Stomach (tissue), 9 donors: ENCODE results near the gene PPP3CA. TPM values are rescaled to one million over a fixed set of nuclear protein-coding genes. Genes with fewer than 3 reads are reported as not detected.

ENCODE experiments used
- DNase-seq, 2 donors: peaks; one replicate each; pipeline versions ENCODE4 v3.0.0 to v3.0.0-alpha.2; 2013 to 2019
- H3K27ac ChIP-seq, 5 donors: fragments of 200-600 bp in 4 of 5; sonication (generic) in 4 of 5; one replicate each; pipeline ENCODE4 v1.5.1; 2013 to 2019; ENCODE audit warnings: mild to moderate bottlenecking in 1 of 5, moderate library complexity in 1 of 5
- H3K27me3 ChIP-seq, 3 donors: fragments of 200-600 bp; sonication (generic); one replicate each; pipeline ENCODE4 v1.5.1; 2017 to 2019; ENCODE audit warnings: mixed run types in 1 of 3
- H3K36me3 ChIP-seq, 4 donors: fragments of 200-600 bp; sonication (generic); 1 replicate in 3 of 4; 2 replicates in 1 of 4; pipeline ENCODE4 v1.5.1; 2016 to 2019
- H3K4me1 ChIP-seq, 4 donors: fragments of 200-600 bp; sonication (generic); one replicate each; pipeline ENCODE4 v1.5.1; 2016 to 2019
- H3K4me3 ChIP-seq, 4 donors: fragments of 200-600 bp; sonication (generic) in 3 of 4; one replicate each; pipeline ENCODE4 v1.5.1; 2016 to 2019; ENCODE audit warnings: mild to moderate bottlenecking in 1 of 4
- H3K9me3 ChIP-seq, 4 donors: fragments of 200-600 bp; sonication (generic); one replicate each; pipeline ENCODE4 v1.5.1; 2016 to 2019
- EP300 ChIP-seq: sonication (generic); formaldehyde crosslinking; IDR thresholded peaks from one replicate; pipeline ENCODE4 v1.6.1; 2017; ENCODE audit warnings: antibody characterized with exemption
- POLR2A ChIP-seq, 4 donors: fragments of 450-650 bp; IDR thresholded peaks; one replicate each; pipeline ENCODE4 v1.6.1; 2016; ENCODE audit warnings: antibody characterized with exemption in 4 of 4, control low read depth in 2 of 4, mild to moderate bottlenecking in 1 of 4, moderate library complexity in 1 of 4
- POLR2AphosphoS5 ChIP-seq, 3 donors: sonication (generic); formaldehyde crosslinking; IDR thresholded peaks; one replicate each; pipeline ENCODE4 v1.6.1; 2016; ENCODE audit warnings: antibody characterized with exemption in 3 of 3
- WGBS, 5 donors: extraction: QIAGEN DNeasy Blood & Tissue Kit in 3 of 5; methylation state at CpG; one replicate each; pipeline versions ENCODE4 v1.1.5 to v1.1.7; 2013 to 2018; 5-methylcytosine and 5-hydroxymethylcytosine counted together
- intact Hi-C: fragments of 100-400 bp; cut with DNase I; formaldehyde crosslinking; loops from one replicate; pipeline ENCODE4 v1.15.1; 2023; ENCODE audit warnings: low total_unique reads
- polyA plus RNA-seq, 3 donors: library from polyadenylated mRNA; stranded (reverse); fragments of 200-250 nt; gene quantifications; one replicate each; pipeline ENCODE4 v1.2.3, GENCODE V29; 2013
- total RNA-seq, 5 donors: library from RNA; depleted of rRNA; stranded (reverse); fragments of >200 nt; gene quantifications; one replicate each; pipeline versions ENCODE4 v1.1.0 to v1.2.3, GENCODE V29; 2014 to 2016
- TF ChIP-seq, protein P1 (sequence below), 7 experiments: fragments of 450-650 bp in 4 of 7; fragments of 200-600 bp in 3 of 7; sonication (generic) in 3 of 7; IDR thresholded peaks; one replicate each; pipeline ENCODE4 v1.5.1; 2016 to 2019; ENCODE audit warnings: antibody characterized with exemption in 7 of 7, control low read depth in 2 of 7, mild to moderate bottlenecking in 1 of 7
- donor health status: healthy with polysubstance abuse.
- donor health status: Bipolar disorder and iron deficiency.
- donor health status: healthy.

The PPP3CA gene
- total and polyA plus RNA-seq, 8 donors = 8.9 to 62.4 (median 20.6) TPM

DNA sequence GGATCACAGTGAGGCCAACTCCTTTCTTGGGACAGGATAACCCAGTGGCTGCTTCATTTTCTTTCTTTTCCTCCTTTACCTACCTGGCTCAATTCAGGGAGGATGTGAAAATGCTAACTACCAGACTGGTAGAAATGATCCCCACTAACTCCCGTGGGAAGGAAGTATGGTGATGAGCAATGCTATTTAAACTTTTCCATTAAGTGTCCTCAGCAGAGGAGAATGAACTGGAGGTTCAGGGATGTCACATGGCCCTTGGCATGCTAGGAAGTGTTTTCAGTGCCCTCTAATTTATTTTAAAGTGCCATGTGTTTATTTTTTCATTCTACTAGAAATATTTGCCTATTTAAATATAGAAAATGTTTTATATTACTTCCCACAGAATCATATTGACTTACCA is 363.9 kb downstream of the PPP3CA start:
- Histone ChIP-seq H3K27ac (no peak overlapping the region), H3K4me1 (no peaks in the 10 kb centered on the region), H3K27me3 (no peaks in the 10 kb centered on the region), H3K4me3 (no peak overlapping the region), H3K36me3 (no peaks in the 10 kb centered on the region), H3K9me3 (no peaks in the 10 kb centered on the region)
- intact Hi-C loops = no loop called here
- WGBS, 5 donors = 52 to 82% (median 69%) methylated on average over 1 of the region's 1 CpG
- no peak for DNase-seq
- TF ChIP-seq EP300 = no peak
- no peak for TF ChIP-seq POLR2AphosphoS5 (IDR thresholded peaks at IDR 0.05)
- no peak for TF ChIP-seq POLR2A (IDR thresholded peaks at IDR 0.05)
- TF ChIP-seq, protein P1, sequence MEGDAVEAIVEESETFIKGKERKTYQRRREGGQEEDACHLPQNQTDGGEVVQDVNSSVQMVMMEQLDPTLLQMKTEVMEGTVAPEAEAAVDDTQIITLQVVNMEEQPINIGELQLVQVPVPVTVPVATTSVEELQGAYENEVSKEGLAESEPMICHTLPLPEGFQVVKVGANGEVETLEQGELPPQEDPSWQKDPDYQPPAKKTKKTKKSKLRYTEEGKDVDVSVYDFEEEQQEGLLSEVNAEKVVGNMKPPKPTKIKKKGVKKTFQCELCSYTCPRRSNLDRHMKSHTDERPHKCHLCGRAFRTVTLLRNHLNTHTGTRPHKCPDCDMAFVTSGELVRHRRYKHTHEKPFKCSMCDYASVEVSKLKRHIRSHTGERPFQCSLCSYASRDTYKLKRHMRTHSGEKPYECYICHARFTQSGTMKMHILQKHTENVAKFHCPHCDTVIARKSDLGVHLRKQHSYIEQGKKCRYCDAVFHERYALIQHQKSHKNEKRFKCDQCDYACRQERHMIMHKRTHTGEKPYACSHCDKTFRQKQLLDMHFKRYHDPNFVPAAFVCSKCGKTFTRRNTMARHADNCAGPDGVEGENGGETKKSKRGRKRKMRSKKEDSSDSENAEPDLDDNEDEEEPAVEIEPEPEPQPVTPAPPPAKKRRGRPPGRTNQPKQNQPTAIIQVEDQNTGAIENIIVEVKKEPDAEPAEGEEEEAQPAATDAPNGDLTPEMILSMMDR (IDR thresholded peaks at IDR 0.05) = no peak

DNA sequence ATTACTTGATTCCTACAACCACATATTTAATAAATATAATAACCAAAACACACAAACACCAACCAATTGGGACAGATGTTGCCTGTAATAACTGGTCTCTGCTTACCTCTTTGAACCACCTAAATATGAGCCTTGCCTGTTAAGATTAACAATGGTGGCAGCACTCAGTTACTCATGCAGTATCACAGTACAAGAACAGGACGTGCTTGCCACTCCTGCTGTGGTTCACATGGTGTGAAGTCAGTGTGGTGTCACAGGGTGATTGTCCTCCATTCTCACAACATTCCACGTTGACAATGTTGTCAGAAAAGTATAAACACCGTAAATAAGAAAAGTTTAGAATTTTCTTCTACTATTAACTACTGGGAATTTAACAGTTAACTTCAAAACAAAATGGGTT is 365.0 kb downstream of the PPP3CA start:
- TF ChIP-seq, protein P1 (IDR thresholded peaks at IDR 0.05) = no peak
- TF ChIP-seq POLR2A (IDR thresholded peaks at IDR 0.05) (no peak), POLR2AphosphoS5 (IDR thresholded peaks at IDR 0.05) (no peak), EP300 (no peak)
- Histone ChIP-seq H3K9me3 (no peaks in the 10 kb centered on the region), H3K4me3 (no peak overlapping the region), H3K27ac (peak overlapping the region in 1 of 5 donors; percentile 49), H3K4me1 (peaks cover 0 to 7% (median 2%) of the 10 kb centered on the region in 4 donors), H3K36me3 (no peaks in the 10 kb centered on the region), H3K27me3 (no peaks in the 10 kb centered on the region)
- no peak for DNase-seq
- intact Hi-C loops = no loop called here
- WGBS, 5 donors = 51 to 67% (median 60%) methylated on average over 3 of the region's 3 CpGs

DNA sequence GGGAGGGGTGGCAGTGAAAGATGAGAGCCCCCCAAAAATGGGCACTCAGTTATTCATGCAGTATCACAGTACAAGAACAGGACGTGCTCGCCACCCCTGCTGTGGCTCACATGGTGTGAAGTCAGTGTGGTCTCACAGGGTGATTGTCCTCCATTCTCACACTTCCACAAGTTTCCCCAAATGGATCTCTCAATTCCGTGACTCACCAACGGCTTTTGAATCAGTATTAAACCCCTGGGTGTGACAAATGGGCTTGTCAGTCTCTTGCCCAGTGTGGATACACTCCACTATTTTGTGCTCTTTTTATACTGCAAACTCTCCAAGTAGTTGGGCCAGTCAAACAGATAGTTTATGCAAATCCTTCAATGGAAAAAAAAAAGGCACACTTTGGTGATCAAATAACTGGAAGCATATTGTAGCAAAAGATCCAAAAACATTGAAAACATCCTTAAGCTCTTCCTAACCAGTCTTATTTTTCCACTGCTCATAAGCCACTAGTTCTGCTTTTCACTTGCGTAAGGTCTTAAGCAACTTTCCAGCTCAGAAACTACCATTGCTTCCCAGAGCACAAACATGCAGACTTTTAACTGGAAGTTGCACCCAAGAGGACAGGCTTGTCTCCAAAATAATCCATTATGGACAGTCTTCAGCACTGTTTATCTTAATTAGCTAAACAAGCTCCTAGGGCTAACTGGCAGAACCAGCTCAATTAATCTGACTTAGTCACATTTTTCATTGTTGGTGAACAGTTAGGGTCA is 365.7 kb downstream of the PPP3CA start:
- Histone ChIP-seq H3K36me3 (no peaks in the 10 kb centered on the region), H3K4me1 (peaks cover 0 to 12% (median 5%) of the 10 kb centered on the region in 4 donors), H3K27ac (peak overlapping the region in 2 of 5 donors; percentile 44 to 49), H3K9me3 (no peaks in the 10 kb centered on the region), H3K27me3 (no peaks in the 10 kb centered on the region), H3K4me3 (no peak overlapping the region)
- intact Hi-C loops = no loop called here
- WGBS, 5 donors = 67 to 77% (median 71%) methylated on average over 5 of the region's 5 CpGs
- TF ChIP-seq POLR2AphosphoS5 (IDR thresholded peaks at IDR 0.05) = peak in 2 of 3 donors; percentile 13 to 35
- TF ChIP-seq EP300 = no peak
- peak in 1 of 2 donors; percentile 62 for DNase-seq

DNA sequence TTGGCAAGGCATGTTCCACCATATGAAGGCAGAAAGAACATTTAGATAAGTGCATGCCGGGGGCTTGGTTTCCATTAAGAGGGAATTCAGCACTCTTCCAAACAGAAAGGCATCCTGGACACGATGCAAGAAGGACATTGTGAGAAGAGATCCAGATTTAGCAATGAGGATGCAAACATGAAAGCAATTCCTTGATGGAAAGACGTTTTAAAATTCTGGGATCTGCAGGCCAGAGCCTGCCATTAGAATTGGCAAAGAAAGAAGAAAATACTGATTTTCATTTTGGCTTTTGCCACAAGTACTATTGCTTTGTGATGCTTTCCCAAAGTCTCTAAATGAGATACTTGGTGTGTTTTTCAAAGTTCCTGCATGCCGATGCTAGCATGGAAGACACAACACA is 367.6 kb downstream of the PPP3CA start:
- Histone ChIP-seq H3K4me3 (no peak overlapping the region), H3K4me1 (peaks cover 0 to 12% (median 5%) of the 10 kb centered on the region in 4 donors), H3K36me3 (no peaks in the 10 kb centered on the region), H3K27ac (no peak overlapping the region), H3K27me3 (no peaks in the 10 kb centered on the region), H3K9me3 (no peaks in the 10 kb centered on the region)
- WGBS, 5 donors = 68 to 79% (median 78%) methylated on average over 4 of the region's 4 CpGs
- peak in 1 of 2 donors; percentile 39 for DNase-seq
- TF ChIP-seq, protein P1 (IDR thresholded peaks at IDR 0.05) = no peak
- TF ChIP-seq POLR2A (IDR thresholded peaks at IDR 0.05) = no peak
- TF ChIP-seq POLR2AphosphoS5 (IDR thresholded peaks at IDR 0.05) = no peak
- TF ChIP-seq EP300 = no peak
- intact Hi-C loops = no loop called here
